Measurements from ENCODE around the gene PEMT. TPM values are rescaled to one million over a fixed set of nuclear protein-coding genes. Genes with fewer than 3 reads are reported as not detected.

PEMT gene
- total and polyA plus RNA-seq, 2 experiments from 2014 or later, result 54.8 to 55.2 TPM

GRCh38 chr17:17499402-17500145 is 91.9 kb downstream of the PEMT start (continued):
- TF ChIP-seq ZNF462 (CRISPR knock-in tag; IDR thresholded peaks at IDR 0.05), result no peak
- no peak for TF ChIP-seq EZH2phosphoT487 (IDR thresholded peaks at IDR 0.05; ENCODE audit: unreplicated experiment)
- TF ChIP-seq CREB1 (CRISPR knock-in tag; IDR thresholded peaks at IDR 0.05; ENCODE audit: low read depth), result no peak
- no peak for TF ChIP-seq JUNB (IDR thresholded peaks at IDR 0.05; ENCODE audit: unreplicated experiment)
- TF ChIP-seq CTCF (conservative IDR thresholded peaks at IDR 0.05; ENCODE audit: low read depth in 2 of 2), result no peak
